ENCODE data around the gene OGFRL1. TPM values are rescaled to one million over a fixed set of nuclear protein-coding genes. Genes with fewer than 3 reads are reported as not detected.

OGFRL1 gene
- total RNA-seq, 1 donor from 2014 or later, result 6.0 TPM

DNA sequence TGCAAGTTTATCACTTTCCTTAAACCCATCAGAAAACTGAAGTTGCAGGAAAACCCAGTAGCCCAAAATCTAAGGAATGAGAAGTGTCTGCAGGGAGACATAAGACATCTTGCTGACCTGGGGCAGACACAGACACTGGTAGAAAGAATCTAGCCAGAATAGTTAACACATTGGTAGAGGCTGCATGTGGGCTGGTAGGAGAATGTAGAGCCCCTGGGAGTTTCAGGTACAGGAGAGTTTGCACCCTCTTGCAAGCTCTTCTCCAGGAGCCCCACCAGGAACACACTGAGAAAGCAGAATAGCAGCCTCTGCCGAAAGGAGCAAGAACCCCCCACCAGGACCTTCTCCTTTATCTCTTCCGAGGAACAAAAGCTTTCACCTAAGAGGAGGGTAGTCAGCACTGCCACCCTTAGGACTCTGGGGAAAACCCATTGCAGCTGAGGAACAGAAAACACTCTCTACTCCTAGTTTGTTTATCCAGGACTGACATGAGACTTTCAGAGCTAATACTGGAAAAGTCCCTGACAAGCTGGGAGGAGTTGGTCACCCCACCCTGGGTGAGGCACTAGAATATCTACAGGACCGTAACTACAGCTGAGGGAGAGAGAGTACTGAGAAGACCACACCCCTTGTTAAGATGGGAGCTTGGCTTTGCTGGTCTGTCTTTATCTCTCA lies 10.5 kb upstream of the OGFRL1 start:
- no peaks in the 10 kb centered on the region for H3K4me1 Mint-ChIP-seq (ENCODE audit: unreplicated experiment)
- DNase-seq (ENCODE audit: extremely low spot score, unreplicated experiment), result no peak
- no peaks in the 10 kb centered on the region for H3K36me3 Mint-ChIP-seq
- TF ChIP-seq, protein P1, sequence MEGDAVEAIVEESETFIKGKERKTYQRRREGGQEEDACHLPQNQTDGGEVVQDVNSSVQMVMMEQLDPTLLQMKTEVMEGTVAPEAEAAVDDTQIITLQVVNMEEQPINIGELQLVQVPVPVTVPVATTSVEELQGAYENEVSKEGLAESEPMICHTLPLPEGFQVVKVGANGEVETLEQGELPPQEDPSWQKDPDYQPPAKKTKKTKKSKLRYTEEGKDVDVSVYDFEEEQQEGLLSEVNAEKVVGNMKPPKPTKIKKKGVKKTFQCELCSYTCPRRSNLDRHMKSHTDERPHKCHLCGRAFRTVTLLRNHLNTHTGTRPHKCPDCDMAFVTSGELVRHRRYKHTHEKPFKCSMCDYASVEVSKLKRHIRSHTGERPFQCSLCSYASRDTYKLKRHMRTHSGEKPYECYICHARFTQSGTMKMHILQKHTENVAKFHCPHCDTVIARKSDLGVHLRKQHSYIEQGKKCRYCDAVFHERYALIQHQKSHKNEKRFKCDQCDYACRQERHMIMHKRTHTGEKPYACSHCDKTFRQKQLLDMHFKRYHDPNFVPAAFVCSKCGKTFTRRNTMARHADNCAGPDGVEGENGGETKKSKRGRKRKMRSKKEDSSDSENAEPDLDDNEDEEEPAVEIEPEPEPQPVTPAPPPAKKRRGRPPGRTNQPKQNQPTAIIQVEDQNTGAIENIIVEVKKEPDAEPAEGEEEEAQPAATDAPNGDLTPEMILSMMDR (conservative IDR thresholded peaks at IDR 0.05), result no peak
- H3K27me3 Mint-ChIP-seq, result peaks cover 3% of the 10 kb centered on the region
- no peak overlapping the region for H3K4me3 Mint-ChIP-seq
- H3K27ac Mint-ChIP-seq, result no peak overlapping the region
- H3K9me3 Mint-ChIP-seq, result no peaks in the 10 kb centered on the region

DNA sequence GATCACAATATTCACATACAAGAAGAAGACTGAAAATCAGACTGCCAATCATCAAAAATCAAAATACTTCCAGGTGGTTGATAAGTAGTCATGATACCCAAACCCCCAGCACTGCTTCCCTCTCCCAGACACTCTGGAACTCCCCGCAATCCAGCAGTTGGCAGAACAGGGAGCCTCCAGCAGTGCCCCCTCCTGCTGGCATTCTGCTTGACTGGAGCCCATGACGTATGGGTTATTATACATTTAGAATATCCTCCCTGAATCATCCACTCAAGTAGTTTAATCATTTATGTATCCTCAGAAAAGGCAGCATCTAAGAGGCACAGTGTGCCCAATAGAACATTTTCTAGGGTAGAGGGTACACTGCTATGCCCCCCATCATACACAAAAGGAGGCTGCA lies 9.3 kb upstream of the OGFRL1 start:
- TF ChIP-seq, protein P1 (conservative IDR thresholded peaks at IDR 0.05), result no peak
- DNase-seq (ENCODE audit: extremely low spot score, unreplicated experiment), result no peak
- Mint-ChIP-seq H3K27ac (no peak overlapping the region), H3K27me3 (peaks cover 3% of the 10 kb centered on the region), H3K4me1 (ENCODE audit: unreplicated experiment) (no peaks in the 10 kb centered on the region), H3K9me3 (no peaks in the 10 kb centered on the region), H3K36me3 (no peaks in the 10 kb centered on the region), H3K4me3 (no peak overlapping the region)

DNA sequence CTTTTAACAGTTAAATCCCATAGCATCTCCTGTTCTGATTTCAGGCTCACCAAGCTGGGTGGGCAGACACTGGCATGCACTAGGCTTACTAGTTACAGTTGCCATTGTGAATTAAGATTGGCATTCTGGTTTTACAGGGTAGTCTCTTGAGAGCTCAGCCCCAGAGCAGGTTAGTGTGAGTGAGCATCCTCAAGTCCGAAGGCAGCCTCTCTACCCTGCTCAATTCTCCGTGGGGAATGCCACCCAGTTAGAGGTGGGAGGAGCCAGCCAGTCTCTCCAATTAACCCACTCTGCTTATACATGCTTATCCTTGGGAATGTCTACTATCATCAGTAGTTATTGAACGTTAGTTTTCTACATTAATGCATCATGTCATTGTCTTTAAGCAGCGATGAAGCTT lies 8.9 kb upstream of the OGFRL1 start:
- no peaks in the 10 kb centered on the region for H3K9me3 Mint-ChIP-seq
- no peak overlapping the region for H3K4me3 Mint-ChIP-seq
- peaks cover 3% of the 10 kb centered on the region for H3K27me3 Mint-ChIP-seq

DNA sequence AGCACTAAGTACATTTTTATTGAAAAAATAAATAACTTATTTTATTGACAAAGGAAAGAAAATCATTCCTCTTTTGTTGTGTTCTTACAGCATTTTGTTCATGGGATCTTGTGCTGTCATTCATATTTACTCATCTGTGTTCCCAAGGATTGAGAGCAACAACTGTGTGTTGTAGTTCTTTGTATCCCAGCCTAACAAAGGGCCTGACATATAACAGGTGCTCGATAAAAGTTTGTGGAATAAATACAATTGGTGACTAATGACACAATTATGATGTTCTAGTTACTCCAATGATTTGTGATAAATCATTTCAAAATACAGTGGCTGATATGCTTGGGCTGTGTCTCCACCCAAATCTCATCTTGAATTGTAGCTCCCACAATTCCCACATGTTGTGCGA lies 7.9 kb upstream of the OGFRL1 start:
- H3K9me3 Mint-ChIP-seq, result no peaks in the 10 kb centered on the region
- no peaks in the 10 kb centered on the region for H3K36me3 Mint-ChIP-seq
- no peak for DNase-seq (ENCODE audit: extremely low spot score, unreplicated experiment)
- H3K27me3 Mint-ChIP-seq, result peaks cover 3% of the 10 kb centered on the region
- TF ChIP-seq, protein P1 (conservative IDR thresholded peaks at IDR 0.05), result no peak
- no peak overlapping the region for H3K27ac Mint-ChIP-seq
- H3K4me1 Mint-ChIP-seq (ENCODE audit: unreplicated experiment), result no peaks in the 10 kb centered on the region
- H3K4me3 Mint-ChIP-seq, result no peak overlapping the region

More for the DNA sequence above, 8.9 kb upstream of the OGFRL1 start:
- no peak overlapping the region for H3K27ac Mint-ChIP-seq
- H3K4me1 Mint-ChIP-seq (ENCODE audit: unreplicated experiment), result no peaks in the 10 kb centered on the region
- no peaks in the 10 kb centered on the region for H3K36me3 Mint-ChIP-seq
- DNase-seq (ENCODE audit: extremely low spot score, unreplicated experiment), result no peak
- TF ChIP-seq, protein P1 (conservative IDR thresholded peaks at IDR 0.05), result no peak

DNA sequence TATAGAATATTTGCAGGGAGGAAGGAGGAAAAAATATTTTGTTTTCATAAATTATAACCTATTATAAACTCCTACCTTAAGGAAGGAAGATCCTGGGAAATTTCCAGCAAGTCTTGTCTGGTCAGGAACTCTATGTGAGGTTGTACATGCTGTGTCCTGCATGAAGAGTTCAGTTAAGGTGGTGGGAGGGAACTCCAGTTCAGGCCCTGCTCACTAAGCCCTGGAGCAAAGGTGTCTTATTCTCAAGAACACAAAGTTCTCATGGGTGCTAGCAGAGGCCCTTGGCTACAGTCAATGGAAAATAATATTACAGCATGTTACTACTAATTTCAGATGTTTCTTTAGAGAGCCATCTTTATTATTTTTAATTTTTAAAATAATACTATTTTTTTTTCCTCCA lies 3.8 kb upstream of the OGFRL1 start:
- no peaks in the 10 kb centered on the region for H3K36me3 Mint-ChIP-seq
- H3K4me1 Mint-ChIP-seq (ENCODE audit: unreplicated experiment), result peaks cover 12% of the 10 kb centered on the region
- H3K4me3 Mint-ChIP-seq, result no peak overlapping the region
- peaks cover 3% of the 10 kb centered on the region for H3K27me3 Mint-ChIP-seq
- H3K27ac Mint-ChIP-seq, result no peak overlapping the region
- no peak for DNase-seq (ENCODE audit: extremely low spot score, unreplicated experiment)
- H3K9me3 Mint-ChIP-seq, result no peaks in the 10 kb centered on the region
- TF ChIP-seq, protein P1 (conservative IDR thresholded peaks at IDR 0.05), result no peak

Data from type B pancreatic cell (in vitro differentiated cells).